Testis (tissue), 3 donors: ENCODE measurements around the gene TAMALIN. TPM values are rescaled to one million over a fixed set of nuclear protein-coding genes. Genes with fewer than 3 reads are reported as not detected.
A peak's percentile ranks its signal among the peaks of the same experiment; 100 is the strongest.

Experiments
- DNase-seq: peaks from one replicate; pipeline ENCODE4 v3.0.0-alpha.2; 2019
- H3K27ac ChIP-seq, 2 donors: fragments of 200-600 bp; sonication (generic); one replicate each; pipeline ENCODE4 v1.5.1; 2019
- H3K27me3 ChIP-seq: fragments of 200-600 bp; sonication (generic); one replicate; pipeline ENCODE4 v1.5.1; 2019
- H3K36me3 ChIP-seq: fragments of 200-600 bp; sonication (generic); one replicate; pipeline ENCODE4 v1.5.1; 2017; ENCODE audit warnings: low read depth; ENCODE audit errors: missing control alignments
- H3K4me1 ChIP-seq: fragments of 200-600 bp; sonication (generic); one replicate; pipeline ENCODE4 v1.5.1; 2019
- H3K4me3 ChIP-seq, 2 donors: fragments of 200-600 bp; sonication (generic); one replicate each; pipeline ENCODE4 v1.5.1; 2017 to 2019
- H3K9me3 ChIP-seq: fragments of 200-600 bp; sonication (generic); one replicate; pipeline ENCODE4 v1.5.1; 2017
- CTCF ChIP-seq, 3 experiments: fragments of 450-650 bp in 2 of 3; fragments of 200-600 bp in 1 of 3; sonication (generic) in 1 of 3; IDR thresholded peaks; one replicate each; pipeline ENCODE4 v1.5.1; 2016 to 2019; ENCODE audit warnings: antibody characterized with exemption in 3 of 3, mild to moderate bottlenecking in 2 of 3, moderate library complexity in 1 of 3
- POLR2A ChIP-seq: fragments of 450-650 bp; IDR thresholded peaks from one replicate; pipeline ENCODE4 v1.6.1; 2017; ENCODE audit warnings: antibody characterized with exemption, mild to moderate bottlenecking, moderate library complexity
- WGBS, 2 donors: methylation state at CpG; one replicate each; pipeline ENCODE4 v1.1.5; 2018; 5-methylcytosine and 5-hydroxymethylcytosine counted together
- intact Hi-C: fragments of 100-400 bp; cut with DNase I; formaldehyde crosslinking; loops from one replicate; pipeline ENCODE4 v1.15.1; 2023; ENCODE audit warnings: low total_unique reads
- polyA plus RNA-seq: library from polyadenylated mRNA; stranded (reverse); fragments of 350-450 nt; fragmentation: Illumina TruSeq; extraction: RNeasy Lipid Tissue Mini Kit (QIAGEN cat#74804); gene quantifications from one replicate; pipeline ENCODE4 v1.2.3, GENCODE V29; 2014; ENCODE audit warnings: low read depth, low replicate concordance; ENCODE audit not compliant: insufficient read depth
- total RNA-seq, 2 donors: library from RNA; depleted of rRNA; stranded (reverse); fragments of >200 nt; gene quantifications; one replicate each; pipeline ENCODE4 v1.2.3, GENCODE V29; 2016

Gene TAMALIN
- total and polyA plus RNA-seq, 3 donors from 2014 or later: 7.7 to 10.4 (median 8.9) TPM

GRCh38 chr12:52019113-52019770 is 12.5 kb downstream of the TAMALIN start:
- H3K27me3 ChIP-seq: no peaks in the 10 kb centered on the region
- no peak for DNase-seq
- H3K9me3 ChIP-seq: no peaks in the 10 kb centered on the region
- TF ChIP-seq POLR2A (no peak), CTCF (IDR thresholded peaks at IDR 0.05) (no peak)
- peaks cover 7% of the 10 kb centered on the region for H3K4me1 ChIP-seq
- no peak overlapping the region for H3K27ac ChIP-seq
- H3K36me3 ChIP-seq: no peaks in the 10 kb centered on the region
- no peak overlapping the region for H3K4me3 ChIP-seq
- intact Hi-C loops: no loop called here
- 82 to 88% methylated on average over 11 to 13 of the region's 13 CpGs for WGBS, 2 donors

- H3K27me3 ChIP-seq: no peaks in the 10 kb centered on the region
- intact Hi-C loops: no loop called here
- TF ChIP-seq POLR2A (no peak), CTCF (IDR thresholded peaks at IDR 0.05) (peak; percentile 58 to 65 (median 60))
Observed at GRCh38 chr12:52020539-52021336, 14.0 kb downstream of the TAMALIN start.

GRCh38 chr12:52022841-52023181 is 16.1 kb downstream of the TAMALIN start:
- Histone ChIP-seq H3K27ac (peak overlapping the region in 1 of 2 donors; percentile 4), H3K9me3 (no peaks in the 10 kb centered on the region), H3K27me3 (no peaks in the 10 kb centered on the region), H3K4me1 (peaks cover 24% of the 10 kb centered on the region), H3K4me3 (peak overlapping the region; percentile 53 to 64), H3K36me3 (no peaks in the 10 kb centered on the region)
- DNase-seq: no peak
- intact Hi-C loops: no loop called here
- 5 to 32% methylated on average over 12 to 14 of the region's 14 CpGs for WGBS, 2 donors
- TF ChIP-seq POLR2A (no peak), CTCF (IDR thresholded peaks at IDR 0.05) (no peak)

More at GRCh38 chr12:52020539-52021336, 14.0 kb downstream of the TAMALIN start:
- WGBS, 2 donors: 50 to 54% methylated on average over 9 of the region's 9 CpGs
- H3K27ac ChIP-seq: no peak overlapping the region
- peak; percentile 64 for DNase-seq
- no peaks in the 10 kb centered on the region for H3K9me3 ChIP-seq
- H3K36me3 ChIP-seq: no peaks in the 10 kb centered on the region
- H3K4me3 ChIP-seq: no peak overlapping the region
- H3K4me1 ChIP-seq: peaks cover 17% of the 10 kb centered on the region

- 2 to 7% methylated on average over 21 to 54 of the region's 70 CpGs for WGBS, 2 donors
- no peaks in the 10 kb centered on the region for H3K36me3 ChIP-seq
- peak; percentile 93 for DNase-seq
- peaks cover 24% of the 10 kb centered on the region for H3K4me1 ChIP-seq
- no peaks in the 10 kb centered on the region for H3K9me3 ChIP-seq
- H3K4me3 ChIP-seq: peak overlapping the region; percentile 53 to 64
- H3K27ac ChIP-seq: peak overlapping the region in 1 of 2 donors; percentile 4
- intact Hi-C loops: no loop called here
- H3K27me3 ChIP-seq: no peaks in the 10 kb centered on the region
- peak; percentile 95 to 97 (median 95) for TF ChIP-seq CTCF (IDR thresholded peaks at IDR 0.05)
- TF ChIP-seq POLR2A: no peak
Observed at GRCh38 chr12:52023182-52023975, 16.6 kb downstream of the TAMALIN start.
